Measurements from ENCODE around the gene LBP.

DNA sequence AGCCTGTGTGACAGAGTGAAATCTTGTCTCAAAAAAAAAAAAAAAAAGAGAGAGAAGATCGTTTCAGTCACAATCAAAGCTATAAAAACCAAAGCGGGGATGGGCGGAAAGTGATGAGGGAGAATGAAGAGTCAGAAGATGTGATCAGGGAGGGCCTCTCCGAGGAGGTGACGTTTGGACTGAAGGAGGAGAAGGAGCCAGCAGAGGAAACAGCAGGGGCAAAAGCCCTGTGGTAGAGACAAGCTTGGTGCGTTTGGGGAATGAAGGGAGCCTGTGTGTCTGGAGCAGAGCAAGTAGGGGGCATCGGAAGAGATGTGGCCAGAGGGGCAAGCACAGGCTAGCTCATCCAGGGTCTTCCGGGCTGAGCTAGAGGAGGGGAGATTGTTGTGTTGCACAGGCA lies 14.5 kb upstream of the LBP start:
- TF ChIP-seq CTCF (conservative IDR thresholded peaks at IDR 0.05 in 1 of 2, IDR thresholded peaks at IDR 0.05 in 1 of 2; ENCODE audit: low read depth in 1 of 2, low read length in 2 of 2) (no peak), EZH2 (IDR thresholded peaks at IDR 0.05; ENCODE audit: low read length, missing control alignments) (no peak)

Data from fibroblast of lung (primary cell).